NCI-H187 treated with DMSO at 0.1 percent for 48 hours (cell line): ENCODE results near the gene FAT2.
"Not testable (repeated sequence)": the region's sequence is repeated elsewhere in the genome, so short reads cannot be mapped to it uniquely, and the experiment has no call there.

Experiments used
- DNase-seq: peaks from one replicate; lab custom pipeline; 2025; lab: John Stamatoyannopoulos, UW

Gene FAT2

GRCh38 chr5:151580858-151581257, 10.3 kb downstream of the FAT2 start:
- DNase-seq = no peak

- no peak for DNase-seq
Measured at GRCh38 chr5:151580239-151580638, 10.9 kb downstream of the FAT2 start.

GRCh38 chr5:151579146-151579545, 12.0 kb downstream of the FAT2 start:
- DNase-seq = not testable (repeated sequence)

GRCh38 chr5:151578326-151579025, 12.7 kb downstream of the FAT2 start:
- no peak for DNase-seq

- no peak for DNase-seq
Measured at GRCh38 chr5:151577566-151577965, 13.6 kb downstream of the FAT2 start.

- DNase-seq = no peak
Measured at GRCh38 chr5:151574444-151574996, 16.6 kb downstream of the FAT2 start.

- DNase-seq = no peak
Measured at GRCh38 chr5:151572657-151573368, 18.3 kb downstream of the FAT2 start.

GRCh38 chr5:151571270-151572173, 19.6 kb downstream of the FAT2 start:
- DNase-seq = no peak

GRCh38 chr5:151570512-151571269, 20.4 kb downstream of the FAT2 start:
- DNase-seq = no peak

- no peak for DNase-seq
Measured at GRCh38 chr5:151570058-151570457, 21.1 kb downstream of the FAT2 start.

- DNase-seq = no peak
Measured at GRCh38 chr5:151569132-151570046, 21.7 kb downstream of the FAT2 start.

GRCh38 chr5:151568036-151568435, 23.1 kb downstream of the FAT2 start:
- DNase-seq = no peak

GRCh38 chr5:151565971-151566370, 25.2 kb downstream of the FAT2 start:
- DNase-seq = no peak

- no peak for DNase-seq
Measured at GRCh38 chr5:151562019-151562707, 29.0 kb downstream of the FAT2 start.

GRCh38 chr5:151557951-151558350, 33.2 kb downstream of the FAT2 start:
- DNase-seq = no peak

- DNase-seq = no peak
Measured at GRCh38 chr5:151557466-151557865, 33.7 kb downstream of the FAT2 start.

GRCh38 chr5:151556806-151557205, 34.3 kb downstream of the FAT2 start:
- DNase-seq = no peak

GRCh38 chr5:151555760-151556576, 35.2 kb downstream of the FAT2 start:
- no peak for DNase-seq

GRCh38 chr5:151553695-151554094, 37.4 kb downstream of the FAT2 start:
- DNase-seq = no peak
